ENCODE measurements around the gene IGF1R.

The IGF1R gene

GRCh38 chr15:98927022-98927421 is 278.7 kb downstream of the IGF1R start:
- no peak for DNase-seq

GRCh38 chr15:98927996-98928395 is 279.7 kb downstream of the IGF1R start:
- no peak for DNase-seq

- no peak for DNase-seq
These were observed 282.2 kb downstream of the IGF1R start for GRCh38 chr15:98930576-98930975.

GRCh38 chr15:98931004-98931403 is 282.7 kb downstream of the IGF1R start:
- DNase-seq: no peak

GRCh38 chr15:98933406-98933805 is 285.1 kb downstream of the IGF1R start:
- no peak for DNase-seq

- no peak for DNase-seq
These were observed 287.4 kb downstream of the IGF1R start for GRCh38 chr15:98935736-98936135.

GRCh38 chr15:98937413-98938104 is 289.2 kb downstream of the IGF1R start:
- no peak for DNase-seq

GRCh38 chr15:98938105-98938417 is 289.7 kb downstream of the IGF1R start:
- DNase-seq: no peak

- no peak for DNase-seq
These were observed 290.5 kb downstream of the IGF1R start for GRCh38 chr15:98938799-98939198.

GRCh38 chr15:98939311-98940080 is 291.2 kb downstream of the IGF1R start:
- no peak for DNase-seq

- DNase-seq: no peak
These were observed 293.4 kb downstream of the IGF1R start for GRCh38 chr15:98941595-98942255.

GRCh38 chr15:98942431-98942830 is 294.1 kb downstream of the IGF1R start:
- no peak for DNase-seq

GRCh38 chr15:98943051-98943508 is 294.7 kb downstream of the IGF1R start:
- no peak for DNase-seq

GRCh38 chr15:98943601-98944151 is 295.3 kb downstream of the IGF1R start:
- DNase-seq: no peak

GRCh38 chr15:98946301-98947255 is 298.2 kb downstream of the IGF1R start:
- DNase-seq: no peak

- no peak for DNase-seq
These were observed 300.1 kb downstream of the IGF1R start for GRCh38 chr15:98948456-98948855.

GRCh38 chr15:98948941-98949340 is 300.6 kb downstream of the IGF1R start:
- DNase-seq: no peak

- no peak for DNase-seq
These were observed 301.3 kb downstream of the IGF1R start for GRCh38 chr15:98949624-98950023.

- DNase-seq: no peak
These were observed 301.9 kb downstream of the IGF1R start for GRCh38 chr15:98950248-98950647.

- no peak for DNase-seq
These were observed 302.7 kb downstream of the IGF1R start for GRCh38 chr15:98951004-98951403.

GRCh38 chr15:98951493-98952320 is 303.4 kb downstream of the IGF1R start:
- no peak for DNase-seq
